PC-3 (cell line): ENCODE data around the gene MYO3B.

ENCODE experiments used
- EZH2 ChIP-seq: fragments of 300-600 bp; sonication (generic); IDR thresholded peaks from one replicate; pipeline ENCODE4 v1.6.1; 2017; ENCODE audit warnings: antibody characterized with exemption, mild to moderate bottlenecking, low read length; ENCODE audit not compliant: unreplicated experiment
- EZH2phosphoT487 ChIP-seq: fragments of 300-600 bp; sonication (generic); IDR thresholded peaks from 2 replicates; pipeline ENCODE4 v1.6.1; 2018; ENCODE audit warnings: mild to moderate bottlenecking, antibody characterized with exemption, low read length, borderline replicate concordance
- TF ChIP-seq, protein P1 (sequence below): fragments of 300-600 bp; sonication (generic); conservative IDR thresholded peaks from 2 replicates; pipeline ENCODE4 v1.5.1; 2017; ENCODE audit warnings: antibody characterized with exemption, low read depth, mild to moderate bottlenecking, low read length

DNA sequence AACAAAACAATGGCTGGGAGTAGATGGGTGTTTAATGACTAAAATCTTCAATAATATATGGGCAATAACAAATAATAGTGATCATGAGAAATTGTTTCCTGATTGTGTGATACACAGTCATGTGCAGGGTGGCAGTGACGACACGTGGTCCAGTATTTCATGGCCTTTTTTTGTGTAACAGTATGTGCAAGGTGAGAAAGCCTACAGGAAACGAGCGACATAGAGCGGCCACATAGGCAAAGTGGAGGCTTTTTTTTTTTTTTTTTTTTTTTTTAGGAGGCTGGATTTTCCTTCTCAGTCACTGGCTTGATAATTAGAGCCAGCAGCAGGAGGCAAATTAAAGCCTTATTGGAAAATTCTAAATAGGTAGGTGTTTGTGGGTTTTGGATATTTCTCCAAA, 123.7 kb downstream of the MYO3B start:
- TF ChIP-seq, protein P1, sequence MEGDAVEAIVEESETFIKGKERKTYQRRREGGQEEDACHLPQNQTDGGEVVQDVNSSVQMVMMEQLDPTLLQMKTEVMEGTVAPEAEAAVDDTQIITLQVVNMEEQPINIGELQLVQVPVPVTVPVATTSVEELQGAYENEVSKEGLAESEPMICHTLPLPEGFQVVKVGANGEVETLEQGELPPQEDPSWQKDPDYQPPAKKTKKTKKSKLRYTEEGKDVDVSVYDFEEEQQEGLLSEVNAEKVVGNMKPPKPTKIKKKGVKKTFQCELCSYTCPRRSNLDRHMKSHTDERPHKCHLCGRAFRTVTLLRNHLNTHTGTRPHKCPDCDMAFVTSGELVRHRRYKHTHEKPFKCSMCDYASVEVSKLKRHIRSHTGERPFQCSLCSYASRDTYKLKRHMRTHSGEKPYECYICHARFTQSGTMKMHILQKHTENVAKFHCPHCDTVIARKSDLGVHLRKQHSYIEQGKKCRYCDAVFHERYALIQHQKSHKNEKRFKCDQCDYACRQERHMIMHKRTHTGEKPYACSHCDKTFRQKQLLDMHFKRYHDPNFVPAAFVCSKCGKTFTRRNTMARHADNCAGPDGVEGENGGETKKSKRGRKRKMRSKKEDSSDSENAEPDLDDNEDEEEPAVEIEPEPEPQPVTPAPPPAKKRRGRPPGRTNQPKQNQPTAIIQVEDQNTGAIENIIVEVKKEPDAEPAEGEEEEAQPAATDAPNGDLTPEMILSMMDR = no peak
- TF ChIP-seq EZH2 (no peak), EZH2phosphoT487 (no peak)
